PFSK-1 (cell line): ENCODE measurements around the gene SERGEF.

ENCODE experiments used
- FOXP2 ChIP-seq: optimal IDR thresholded peaks from 2 replicates; pipeline ENCODE3; 2011; ENCODE audit warnings: borderline replicate concordance, control low read depth, inconsistent platforms; ENCODE audit not compliant: insufficient read depth; ENCODE audit errors: extremely low read length, extremely low read depth
- POLR2AphosphoS5 ChIP-seq: IDR thresholded peaks from 2 replicates; pipeline ENCODE4 v1.6.1; 2012; ENCODE audit warnings: low read depth, mild to moderate bottlenecking, control low read depth, low read length, moderate library complexity
- SIN3A ChIP-seq: IDR thresholded peaks from 2 replicates; pipeline ENCODE4 v1.6.1; 2012; ENCODE audit warnings: mild to moderate bottlenecking, low read length, moderate library complexity, borderline replicate concordance; ENCODE audit not compliant: insufficient read depth
- TAF1 ChIP-seq: IDR thresholded peaks from 2 replicates; pipeline ENCODE4 v1.6.1; 2012; ENCODE audit warnings: low read length, control low read depth, borderline replicate concordance; ENCODE audit not compliant: insufficient read depth
- TF ChIP-seq, protein P1 (sequence below), 2 experiments: IDR thresholded peaks; 2 replicates each; pipeline versions ENCODE4 v1.6.1 to v1.8.0; 2011 to 2012; ENCODE audit warnings: low read depth in 2 of 2, low read length in 2 of 2, control low read depth in 1 of 2, inconsistent platforms in 1 of 2, mild to moderate bottlenecking in 1 of 2, moderate library complexity in 1 of 2; ENCODE audit not compliant: insufficient read depth in 1 of 2

The SERGEF gene

DNA sequence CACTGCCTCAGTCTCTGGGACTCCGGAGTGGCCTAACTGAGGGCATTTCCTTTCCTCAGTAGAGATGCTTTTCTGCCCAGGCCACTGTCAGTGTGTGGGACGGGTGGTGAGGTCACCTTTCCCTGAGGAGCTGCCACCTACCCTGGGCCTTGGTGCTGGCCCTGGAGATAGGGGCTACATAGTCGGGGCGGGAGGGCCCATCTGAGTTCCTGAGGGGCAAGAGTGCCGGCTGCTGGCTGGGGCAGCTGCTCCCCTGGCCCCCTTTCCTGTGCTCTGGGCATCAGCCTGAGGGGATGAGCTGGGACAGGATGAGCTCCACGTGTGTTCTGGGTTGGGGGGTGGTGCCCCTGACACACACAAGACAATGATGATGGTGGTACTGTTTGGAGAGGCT lies 272.9 kb downstream of the SERGEF start:
- TF ChIP-seq POLR2AphosphoS5 (no peak), TAF1 (no peak), SIN3A (no peak), FOXP2 (no peak)
- TF ChIP-seq, protein P1, sequence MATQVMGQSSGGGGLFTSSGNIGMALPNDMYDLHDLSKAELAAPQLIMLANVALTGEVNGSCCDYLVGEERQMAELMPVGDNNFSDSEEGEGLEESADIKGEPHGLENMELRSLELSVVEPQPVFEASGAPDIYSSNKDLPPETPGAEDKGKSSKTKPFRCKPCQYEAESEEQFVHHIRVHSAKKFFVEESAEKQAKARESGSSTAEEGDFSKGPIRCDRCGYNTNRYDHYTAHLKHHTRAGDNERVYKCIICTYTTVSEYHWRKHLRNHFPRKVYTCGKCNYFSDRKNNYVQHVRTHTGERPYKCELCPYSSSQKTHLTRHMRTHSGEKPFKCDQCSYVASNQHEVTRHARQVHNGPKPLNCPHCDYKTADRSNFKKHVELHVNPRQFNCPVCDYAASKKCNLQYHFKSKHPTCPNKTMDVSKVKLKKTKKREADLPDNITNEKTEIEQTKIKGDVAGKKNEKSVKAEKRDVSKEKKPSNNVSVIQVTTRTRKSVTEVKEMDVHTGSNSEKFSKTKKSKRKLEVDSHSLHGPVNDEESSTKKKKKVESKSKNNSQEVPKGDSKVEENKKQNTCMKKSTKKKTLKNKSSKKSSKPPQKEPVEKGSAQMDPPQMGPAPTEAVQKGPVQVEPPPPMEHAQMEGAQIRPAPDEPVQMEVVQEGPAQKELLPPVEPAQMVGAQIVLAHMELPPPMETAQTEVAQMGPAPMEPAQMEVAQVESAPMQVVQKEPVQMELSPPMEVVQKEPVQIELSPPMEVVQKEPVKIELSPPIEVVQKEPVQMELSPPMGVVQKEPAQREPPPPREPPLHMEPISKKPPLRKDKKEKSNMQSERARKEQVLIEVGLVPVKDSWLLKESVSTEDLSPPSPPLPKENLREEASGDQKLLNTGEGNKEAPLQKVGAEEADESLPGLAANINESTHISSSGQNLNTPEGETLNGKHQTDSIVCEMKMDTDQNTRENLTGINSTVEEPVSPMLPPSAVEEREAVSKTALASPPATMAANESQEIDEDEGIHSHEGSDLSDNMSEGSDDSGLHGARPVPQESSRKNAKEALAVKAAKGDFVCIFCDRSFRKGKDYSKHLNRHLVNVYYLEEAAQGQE (IDR thresholded peaks at IDR 0.05; ENCODE audit: insufficient read depth in 1 of 2, low read depth in 2 of 2, low read length in 2 of 2): no peak

DNA sequence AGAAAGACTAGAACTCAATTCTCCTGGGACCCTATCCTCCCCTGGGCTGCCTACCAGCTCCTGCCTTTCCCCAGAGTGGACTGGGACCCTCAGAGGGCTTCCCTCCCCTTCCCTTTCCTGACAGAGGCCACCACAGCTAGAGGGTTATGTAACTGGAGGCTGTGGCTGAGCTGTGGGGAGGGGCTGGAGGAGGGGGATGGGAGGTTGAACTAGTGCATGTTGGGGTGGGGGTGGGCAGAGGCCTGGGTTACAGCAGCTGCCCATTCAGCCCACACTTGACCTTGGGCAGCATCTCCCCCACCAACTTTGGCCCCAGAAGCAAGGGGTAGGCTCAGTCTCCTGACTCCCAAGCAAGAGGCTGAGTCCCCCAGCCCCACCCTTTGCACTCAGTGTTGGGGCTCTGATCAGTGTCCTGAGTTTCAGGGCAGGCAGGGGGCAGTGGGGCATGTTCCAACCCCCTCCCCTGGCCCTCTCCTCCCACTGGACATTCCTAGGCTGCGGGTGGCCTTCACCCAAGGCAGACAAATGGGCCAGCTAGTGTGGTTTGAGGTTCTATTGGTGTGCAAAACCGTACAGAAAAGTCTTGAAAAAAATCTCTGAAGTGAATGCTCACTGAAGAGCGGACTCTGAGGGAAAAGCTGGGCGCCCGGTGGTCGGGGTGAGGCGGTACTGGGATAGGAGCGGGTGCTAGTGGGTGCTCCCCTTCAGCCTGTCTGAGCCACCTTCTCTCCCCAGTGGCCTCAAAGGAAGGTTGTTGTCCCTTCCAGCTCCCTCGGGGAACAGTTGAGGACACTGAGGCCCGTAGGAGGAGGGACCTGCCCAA lies 274.5 kb downstream of the SERGEF start:
- TF ChIP-seq, protein P1 (IDR thresholded peaks at IDR 0.05; ENCODE audit: insufficient read depth in 1 of 2, low read depth in 2 of 2, low read length in 2 of 2): no peak
- TF ChIP-seq POLR2AphosphoS5 (no peak), SIN3A (no peak), TAF1 (no peak)
